Hepatocyte (in vitro differentiated cells): ENCODE results near the gene DYNLT5. TPM values are rescaled to one million over a fixed set of nuclear protein-coding genes. Genes with fewer than 3 reads are reported as not detected.
"Not testable (repeated sequence)": the region's sequence is repeated elsewhere in the genome, so short reads cannot be mapped to it uniquely, and the experiment has no call there.

Source experiments
- DNase-seq: peaks from one replicate; pipeline ENCODE4 v3.0.0-alpha.2; 2016; ENCODE audit warnings: low spot score
- H2AFZ ChIP-seq: fragments of 200-600 bp; sonication (generic); 2 replicates; pipeline ENCODE4 v1.6.0; 2016; ENCODE audit warnings: antibody characterized with exemption, mild to moderate bottlenecking
- H3K27ac ChIP-seq: fragments of 200-600 bp; sonication (generic); 2 replicates; pipeline ENCODE4 v1.5.1; 2016; ENCODE audit warnings: mild to moderate bottlenecking
- H3K27me3 ChIP-seq: fragments of 200-600 bp; sonication (generic); 2 replicates; pipeline ENCODE4 v1.6.1; 2016
- H3K36me3 ChIP-seq: fragments of 200-600 bp; sonication (generic); replicated peaks from 2 replicates; pipeline ENCODE4 v1.5.1; 2016; ENCODE audit warnings: low read depth; ENCODE audit not compliant: insufficient read depth
- H3K4me1 ChIP-seq: fragments of 200-600 bp; sonication (generic); 2 replicates; pipeline ENCODE4 v1.5.1; 2016; ENCODE audit warnings: mild to moderate bottlenecking, moderate library complexity; ENCODE audit not compliant: insufficient read depth
- H3K4me2 ChIP-seq: fragments of 200-600 bp; sonication (generic); 2 replicates; pipeline ENCODE4 v1.6.0; 2016
- H3K4me3 ChIP-seq: fragments of 200-600 bp; sonication (generic); 2 replicates; pipeline ENCODE4 v1.5.1; 2016; ENCODE audit warnings: mild to moderate bottlenecking
- H3K79me2 ChIP-seq: fragments of 200-600 bp; sonication (generic); 2 replicates; pipeline ENCODE4 v1.6.0; 2017; ENCODE audit warnings: mild to moderate bottlenecking
- H3K9me2 ChIP-seq: fragments of 200-600 bp; sonication (generic); replicated peaks from 2 replicates; pipeline ENCODE4 v1.6.0; 2017; ENCODE audit warnings: mild to moderate bottlenecking; ENCODE audit not compliant: insufficient read depth
- H3K9me3 ChIP-seq: fragments of 200-600 bp; sonication (generic); 2 replicates; pipeline ENCODE4 v1.5.1; 2016; ENCODE audit warnings: low read depth, mild to moderate bottlenecking
- H4K20me1 ChIP-seq: fragments of 200-600 bp; sonication (generic); 2 replicates; pipeline ENCODE4 v1.6.0; 2016; ENCODE audit warnings: mild to moderate bottlenecking; ENCODE audit not compliant: insufficient read depth, poor library complexity, severe bottlenecking
- EZH2 ChIP-seq: fragments of 200-600 bp; sonication (generic); IDR thresholded peaks from 2 replicates; pipeline ENCODE4 v1.6.1; 2016; ENCODE audit warnings: antibody characterized with exemption, mild to moderate bottlenecking, borderline replicate concordance
- EZH2phosphoT487 ChIP-seq: fragments of 200-600 bp; sonication (generic); IDR thresholded peaks from one replicate; pipeline ENCODE4 v1.6.1; 2018; ENCODE audit warnings: antibody characterized with exemption, mild to moderate bottlenecking, low read depth, moderate library complexity; ENCODE audit not compliant: unreplicated experiment, severe bottlenecking
- WGBS: methylation state at CpG from one replicate; pipeline ENCODE4 v1.1.6; 2016; ENCODE audit warnings: low lambda C conversion rate; ENCODE audit errors: missing lambda C conversion rate; 5-methylcytosine and 5-hydroxymethylcytosine counted together
- polyA plus RNA-seq: library from polyadenylated mRNA; unstranded; fragments of >200 nt; fragmentation: Nextera tagmentation; extraction: Ambion mirVana; gene quantifications from 2 replicates; pipeline ENCODE4 v1.2.1, GENCODE V29; 2016
- total RNA-seq: library from RNA; depleted of rRNA; stranded (reverse); fragments of >200 nt; gene quantifications from 2 replicates; pipeline ENCODE4 v1.2.3, GENCODE V29; 2014
- TF ChIP-seq, protein P1 (sequence below): fragments of 200-600 bp; sonication (generic); IDR thresholded peaks from 2 replicates; pipeline ENCODE4 v1.5.1; 2016; ENCODE audit warnings: antibody characterized with exemption, mild to moderate bottlenecking; ENCODE audit not compliant: poor library complexity

The DYNLT5 gene
- total and polyA plus RNA-seq, 2 experiments from 2014 or later = 0.10 to 0.13 TPM

DNA sequence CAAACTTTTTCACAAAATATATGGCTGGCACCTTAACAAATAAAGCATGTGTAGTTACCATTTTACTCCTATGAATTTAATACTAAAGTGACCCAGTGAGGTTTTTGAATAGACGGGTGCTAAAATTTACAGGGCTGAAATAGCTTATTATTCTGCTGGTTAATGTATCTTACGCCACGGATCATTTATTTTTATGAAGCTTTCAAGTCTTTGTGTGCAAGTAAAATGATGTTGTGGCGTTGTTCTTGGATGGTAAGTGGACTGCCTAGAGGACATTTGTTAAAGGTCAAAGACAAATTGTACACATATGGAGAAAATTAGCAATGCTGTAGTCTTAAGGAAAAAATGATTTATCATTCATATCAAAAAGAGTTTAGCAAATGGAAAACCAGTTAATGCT is 26.0 kb downstream of the DYNLT5 start:
- Histone ChIP-seq H3K79me2 (no peaks in the 10 kb centered on the region), H3K36me3 (no peaks in the 10 kb centered on the region), H3K4me2 (no peak overlapping the region), H3K4me1 (no peaks in the 10 kb centered on the region), H4K20me1 (no peaks in the 10 kb centered on the region), H3K4me3 (no peak overlapping the region), H3K9me2 (no peaks in the 10 kb centered on the region), H3K27me3 (no peaks in the 10 kb centered on the region), H3K27ac (no peak overlapping the region), H3K9me3 (no peaks in the 10 kb centered on the region), H2AFZ (no peak overlapping the region)
- WGBS = 54% methylated on average over 4 of the region's 4 CpGs
- no peak for DNase-seq
- TF ChIP-seq, protein P1, sequence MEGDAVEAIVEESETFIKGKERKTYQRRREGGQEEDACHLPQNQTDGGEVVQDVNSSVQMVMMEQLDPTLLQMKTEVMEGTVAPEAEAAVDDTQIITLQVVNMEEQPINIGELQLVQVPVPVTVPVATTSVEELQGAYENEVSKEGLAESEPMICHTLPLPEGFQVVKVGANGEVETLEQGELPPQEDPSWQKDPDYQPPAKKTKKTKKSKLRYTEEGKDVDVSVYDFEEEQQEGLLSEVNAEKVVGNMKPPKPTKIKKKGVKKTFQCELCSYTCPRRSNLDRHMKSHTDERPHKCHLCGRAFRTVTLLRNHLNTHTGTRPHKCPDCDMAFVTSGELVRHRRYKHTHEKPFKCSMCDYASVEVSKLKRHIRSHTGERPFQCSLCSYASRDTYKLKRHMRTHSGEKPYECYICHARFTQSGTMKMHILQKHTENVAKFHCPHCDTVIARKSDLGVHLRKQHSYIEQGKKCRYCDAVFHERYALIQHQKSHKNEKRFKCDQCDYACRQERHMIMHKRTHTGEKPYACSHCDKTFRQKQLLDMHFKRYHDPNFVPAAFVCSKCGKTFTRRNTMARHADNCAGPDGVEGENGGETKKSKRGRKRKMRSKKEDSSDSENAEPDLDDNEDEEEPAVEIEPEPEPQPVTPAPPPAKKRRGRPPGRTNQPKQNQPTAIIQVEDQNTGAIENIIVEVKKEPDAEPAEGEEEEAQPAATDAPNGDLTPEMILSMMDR = no peak
- TF ChIP-seq EZH2phosphoT487 (no peak), EZH2 (no peak)

DNA sequence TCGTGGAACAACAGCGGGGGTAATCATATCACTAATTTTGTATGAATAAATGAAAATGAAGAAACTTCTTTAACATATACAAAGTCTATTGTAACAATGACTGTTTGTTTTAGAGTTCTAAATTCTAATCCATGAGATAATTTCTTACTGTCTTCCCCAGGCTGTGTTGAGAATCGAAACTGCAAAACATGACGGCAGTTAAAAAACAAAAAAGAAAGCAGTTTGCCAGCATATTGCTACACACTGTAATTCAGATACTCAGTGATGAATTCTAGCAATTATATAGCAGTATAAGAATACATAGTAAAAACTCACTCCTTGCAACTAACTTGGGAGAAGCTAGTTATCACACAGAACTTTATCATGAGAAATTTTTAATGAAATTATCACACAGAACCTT is 26.7 kb downstream of the DYNLT5 start:
- TF ChIP-seq EZH2 (no peak), EZH2phosphoT487 (no peak)
- TF ChIP-seq, protein P1 = no peak
- H3K27me3 ChIP-seq = no peaks in the 10 kb centered on the region
- no peak overlapping the region for H3K4me2 ChIP-seq
- DNase-seq = no peak
- no peaks in the 10 kb centered on the region for H3K9me2 ChIP-seq
- H3K79me2 ChIP-seq = no peaks in the 10 kb centered on the region
- H3K9me3 ChIP-seq = no peaks in the 10 kb centered on the region
- H3K36me3 ChIP-seq = no peaks in the 10 kb centered on the region
- 84% methylated on average over 4 of the region's 4 CpGs for WGBS
- H3K27ac ChIP-seq = no peak overlapping the region
- H3K4me1 ChIP-seq = no peaks in the 10 kb centered on the region
- H4K20me1 ChIP-seq = no peaks in the 10 kb centered on the region
- no peak overlapping the region for H3K4me3 ChIP-seq
- no peak overlapping the region for H2AFZ ChIP-seq

DNA sequence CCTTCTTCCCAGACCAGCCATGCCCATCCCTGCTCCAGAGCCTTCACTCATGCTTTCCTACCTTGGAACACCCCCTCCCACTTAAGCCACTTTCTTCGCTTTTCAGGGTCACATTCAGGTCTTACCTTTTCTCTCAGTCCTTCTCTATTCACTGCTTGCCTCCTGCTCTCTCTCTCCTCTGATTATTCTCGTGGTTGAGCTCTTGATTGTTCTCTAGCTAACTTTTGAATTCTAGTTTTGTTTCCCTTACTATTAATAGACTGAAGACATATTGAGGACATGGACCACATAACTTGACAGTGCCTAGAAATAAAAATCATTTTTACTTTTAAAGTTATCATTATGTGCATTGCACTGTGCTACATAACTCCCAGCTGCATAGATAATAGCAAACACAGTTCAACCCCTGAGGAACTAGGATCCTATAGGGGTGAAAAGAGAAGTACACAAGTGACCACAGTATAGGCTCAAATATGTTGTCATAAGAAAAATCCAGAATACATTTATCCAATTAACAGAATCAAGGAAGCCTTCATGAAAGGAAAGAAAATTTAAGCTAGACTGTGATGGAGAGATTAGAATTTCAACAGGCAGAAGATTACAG is 27.3 kb downstream of the DYNLT5 start:
- DNase-seq = no peak
- Histone ChIP-seq H3K4me2 (no peak overlapping the region), H3K79me2 (no peaks in the 10 kb centered on the region), H3K27me3 (no peaks in the 10 kb centered on the region), H3K4me1 (no peaks in the 10 kb centered on the region), H3K27ac (no peak overlapping the region), H3K4me3 (no peak overlapping the region), H2AFZ (no peak overlapping the region), H4K20me1 (no peaks in the 10 kb centered on the region), H3K9me3 (no peaks in the 10 kb centered on the region), H3K36me3 (no peaks in the 10 kb centered on the region), H3K9me2 (no peaks in the 10 kb centered on the region)
- WGBS = 82% methylated on average over 2 of the region's 2 CpGs
- TF ChIP-seq EZH2phosphoT487 (no peak), EZH2 (no peak)
- TF ChIP-seq, protein P1 = no peak

DNA sequence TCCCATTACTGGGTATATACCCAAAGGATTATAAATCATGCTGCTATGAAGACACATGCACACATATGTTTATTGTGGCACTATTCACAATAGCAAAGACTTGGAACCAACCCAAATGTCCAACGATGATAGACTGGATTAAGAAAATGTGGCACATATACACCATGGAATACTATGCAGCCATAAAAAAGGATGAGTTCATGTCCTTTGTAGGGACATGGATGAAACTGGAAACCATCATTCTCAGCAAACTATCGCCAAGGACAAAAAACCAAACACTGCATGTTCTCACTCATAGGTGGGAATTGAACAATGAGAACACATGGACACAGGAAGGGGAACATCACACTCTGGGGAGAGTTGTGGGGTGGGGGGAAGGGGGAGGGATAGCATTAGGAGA is 33.5 kb downstream of the DYNLT5 start:
- not testable (repeated sequence) for H3K27me3 ChIP-seq, H2AFZ ChIP-seq, H3K79me2 ChIP-seq, H3K4me1 ChIP-seq, H3K4me2 ChIP-seq, H3K4me3 ChIP-seq, H3K36me3 ChIP-seq, H4K20me1 ChIP-seq, H3K9me3 ChIP-seq, DNase-seq, H3K9me2 ChIP-seq, H3K27ac ChIP-seq
- 97% methylated on average over 2 of the region's 2 CpGs for WGBS
